Medulla oblongata (tissue), 1 donor: ENCODE results near the gene MYO5A.
"Not testable (repeated sequence)": the region's sequence is repeated elsewhere in the genome, so short reads cannot be mapped to it uniquely, and the experiment has no call there.

Source experiments
- DNase-seq: peaks from one replicate; pipeline ENCODE4 v3.0.0-alpha.2; 2015; ENCODE audit errors: extremely low spot score

Gene MYO5A

DNA sequence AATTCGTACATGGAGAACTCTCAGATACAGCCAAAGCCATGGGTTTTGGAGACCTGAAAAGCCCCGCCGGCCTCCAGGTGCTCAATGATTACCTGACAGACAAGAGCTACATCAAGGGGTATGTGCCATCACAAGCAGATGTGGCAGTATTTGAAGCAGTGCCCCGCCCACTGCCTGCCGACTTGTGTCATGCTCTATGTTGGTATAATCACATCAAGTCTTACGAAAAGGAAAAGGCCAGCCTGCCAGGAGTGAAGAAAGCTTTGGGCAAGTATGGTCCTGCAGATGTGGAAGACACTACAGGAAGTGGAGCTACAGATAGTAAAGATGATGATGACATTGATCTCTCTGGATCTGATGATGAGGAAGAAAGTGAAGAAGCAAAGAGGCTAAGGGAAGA lies 23.5 kb downstream of the MYO5A start:
- DNase-seq = no peak

DNA sequence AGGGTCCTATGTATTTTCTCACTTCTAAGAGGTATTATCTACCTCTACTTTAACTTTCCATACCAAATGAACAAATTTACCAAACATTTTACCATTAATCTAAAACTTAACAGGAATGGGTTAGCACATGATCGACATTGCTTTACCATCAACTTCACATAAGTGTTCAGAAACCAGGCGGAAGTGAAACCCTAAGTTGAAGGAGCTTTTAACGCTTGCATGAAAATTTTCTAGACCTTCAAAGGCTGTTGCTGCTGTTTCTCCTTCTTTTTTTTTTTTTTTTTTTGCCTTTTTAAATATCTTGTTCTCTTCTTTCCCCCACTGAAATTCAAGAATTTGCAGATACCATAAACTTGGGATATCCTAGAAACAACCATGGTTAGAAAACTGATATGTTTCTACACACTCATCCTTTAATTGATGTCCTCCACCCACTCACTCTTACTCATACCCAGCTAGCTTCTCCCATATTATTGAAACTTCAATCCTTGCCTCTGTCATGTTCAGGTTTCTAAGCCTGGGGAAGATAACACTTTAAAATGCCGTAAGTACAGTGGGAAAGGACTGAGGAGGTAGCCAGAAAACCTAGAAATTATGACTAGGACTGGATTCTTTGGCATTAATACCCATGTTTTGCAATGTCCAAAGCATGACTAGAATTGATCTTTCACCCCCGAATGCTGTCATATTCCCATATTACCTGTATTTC lies 24.7 kb downstream of the MYO5A start:
- peak; percentile 62 for DNase-seq

DNA sequence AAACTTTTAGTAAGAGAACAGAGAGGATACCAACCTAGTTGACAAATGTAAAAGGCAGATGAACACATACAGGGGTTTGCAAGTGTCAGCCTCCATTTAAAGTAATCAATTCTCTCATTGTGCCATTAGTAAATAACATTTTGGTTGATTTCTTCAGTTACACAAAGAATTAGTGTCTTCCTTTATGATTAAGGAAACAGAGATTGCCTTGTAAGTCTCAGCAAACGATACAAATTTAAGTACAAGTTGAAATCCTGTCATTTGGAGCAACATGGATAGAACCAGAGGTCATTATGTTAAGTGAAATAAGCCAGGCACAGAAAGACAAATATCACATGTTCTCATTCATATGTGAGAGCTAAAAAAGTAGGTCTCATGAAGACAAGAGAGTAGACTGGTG lies 26.1 kb downstream of the MYO5A start:
- no peak for DNase-seq

DNA sequence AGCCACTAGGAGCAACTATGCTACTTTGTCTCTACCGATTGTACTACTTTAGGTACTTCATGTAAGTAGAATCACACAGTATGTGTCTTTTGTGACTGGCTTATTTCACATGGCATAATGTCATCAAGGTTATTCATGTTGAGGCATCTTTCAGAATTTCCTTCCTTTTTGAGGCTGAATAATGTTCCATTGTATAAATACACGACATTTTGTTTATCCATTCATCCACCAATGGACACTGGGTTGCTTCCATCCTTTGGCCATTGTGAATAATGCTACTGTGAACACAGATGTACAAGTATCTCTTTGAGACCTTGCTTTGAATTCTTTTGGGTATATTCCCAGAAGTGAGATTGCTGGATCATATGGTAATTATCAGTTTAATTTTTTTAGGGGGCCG lies 29.2 kb downstream of the MYO5A start:
- peak; percentile 55 for DNase-seq

DNA sequence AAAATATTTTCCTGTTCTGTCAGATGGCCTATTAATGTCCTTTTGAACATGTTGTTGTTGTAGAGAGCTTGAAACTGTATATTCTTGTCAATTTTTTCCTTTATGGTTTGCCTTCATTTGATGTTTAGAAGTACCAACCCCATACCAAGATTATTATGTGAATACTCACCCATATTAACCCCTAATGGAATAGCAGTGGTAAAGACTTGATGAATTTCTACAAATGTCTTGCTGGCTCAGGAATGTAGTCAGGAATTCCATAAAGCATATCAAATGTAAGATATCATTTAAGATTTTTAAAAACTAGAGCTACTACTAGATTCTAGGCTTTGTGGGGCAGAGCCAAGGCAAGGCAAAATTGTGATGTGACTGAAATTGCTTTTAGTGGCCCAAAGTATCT lies 30.0 kb downstream of the MYO5A start:
- no peak for DNase-seq

DNA sequence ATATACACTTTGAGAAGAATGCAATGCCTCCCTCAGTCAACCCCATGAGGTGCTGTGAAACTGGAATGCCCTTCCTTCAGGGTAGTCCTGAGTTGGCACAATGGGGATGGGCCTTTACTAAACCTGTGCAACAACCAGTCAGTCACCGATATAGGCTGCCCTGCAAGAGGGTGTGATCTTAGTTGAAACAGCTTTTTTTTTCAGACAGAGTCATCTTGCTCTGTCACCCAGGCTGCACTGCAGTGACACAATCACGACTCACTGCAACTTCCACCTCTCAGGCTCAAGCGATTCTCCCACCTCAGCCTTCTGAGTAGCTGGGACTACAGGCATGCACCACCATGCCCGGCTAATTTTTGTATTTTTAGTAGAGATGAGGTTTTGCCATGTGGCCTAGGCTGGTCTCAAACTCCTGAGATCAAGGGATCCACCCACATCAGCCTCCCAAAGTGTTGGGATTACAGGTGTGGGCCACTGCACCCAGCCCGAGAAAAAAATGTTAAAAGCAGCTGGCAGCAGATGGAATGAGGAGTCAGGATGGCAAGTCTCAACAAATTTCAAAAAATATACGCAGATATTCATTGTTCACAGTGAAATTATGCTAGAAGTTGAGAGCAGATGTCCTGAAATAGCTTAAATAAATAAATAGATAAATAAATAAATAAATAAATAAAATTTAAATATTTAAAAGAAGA lies 31.8 kb downstream of the MYO5A start:
- DNase-seq = no peak

DNA sequence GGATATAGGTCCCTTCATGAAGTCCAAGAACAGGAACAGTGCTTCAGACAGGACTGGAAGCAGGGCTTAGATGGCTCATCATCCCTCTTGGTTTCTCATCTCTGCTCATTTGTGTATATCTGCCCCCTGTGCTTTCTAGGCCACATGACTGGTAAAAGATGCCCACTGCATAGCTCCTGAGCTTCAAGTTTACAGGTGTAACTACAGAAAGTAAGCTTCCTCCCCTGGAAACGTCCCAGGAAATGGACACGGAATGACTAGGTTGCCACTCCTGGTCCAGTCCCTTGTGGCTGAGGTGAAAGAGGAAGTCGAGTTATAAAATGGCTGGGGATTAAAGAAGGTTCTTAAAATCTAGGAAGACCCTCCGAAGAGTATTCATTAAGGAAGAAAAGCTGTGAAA lies 32.5 kb downstream of the MYO5A start:
- DNase-seq = no peak

DNA sequence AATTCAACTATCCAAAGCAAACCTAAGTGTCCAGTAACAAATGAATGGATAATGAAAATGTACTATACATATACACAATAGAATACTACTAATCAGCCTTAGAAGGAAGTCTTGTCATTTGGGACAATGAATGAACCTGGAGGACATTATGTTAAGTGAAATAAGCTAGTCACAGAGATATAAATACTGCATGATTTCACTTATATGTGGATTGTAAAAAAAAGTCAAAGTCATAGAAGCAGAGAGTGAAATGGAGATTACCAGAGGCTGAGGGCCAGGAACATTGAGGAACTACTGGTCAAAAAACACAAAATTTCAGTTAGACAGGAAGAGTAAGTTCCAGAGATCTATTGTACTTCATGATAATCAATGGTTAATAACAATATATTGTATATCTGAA lies 33.6 kb downstream of the MYO5A start:
- DNase-seq = no peak

DNA sequence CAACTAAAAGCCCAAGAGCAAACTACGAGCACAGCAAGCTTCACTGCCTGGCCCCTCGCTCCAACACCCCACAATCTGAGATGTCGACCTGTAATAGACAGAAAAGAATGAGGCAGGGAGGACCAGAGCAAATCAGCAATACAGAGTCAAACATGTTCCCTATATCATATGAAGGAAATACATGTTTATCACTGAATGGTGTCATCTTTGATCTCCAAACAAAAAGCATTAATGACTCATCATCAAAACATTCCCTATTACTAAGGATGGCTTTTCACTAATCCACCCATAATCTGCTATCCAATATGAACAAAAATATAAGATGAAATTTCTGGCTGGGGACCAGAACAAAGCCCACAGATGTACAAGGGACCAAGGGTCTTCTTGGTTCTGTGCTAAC lies 34.7 kb downstream of the MYO5A start:
- DNase-seq = no peak

DNA sequence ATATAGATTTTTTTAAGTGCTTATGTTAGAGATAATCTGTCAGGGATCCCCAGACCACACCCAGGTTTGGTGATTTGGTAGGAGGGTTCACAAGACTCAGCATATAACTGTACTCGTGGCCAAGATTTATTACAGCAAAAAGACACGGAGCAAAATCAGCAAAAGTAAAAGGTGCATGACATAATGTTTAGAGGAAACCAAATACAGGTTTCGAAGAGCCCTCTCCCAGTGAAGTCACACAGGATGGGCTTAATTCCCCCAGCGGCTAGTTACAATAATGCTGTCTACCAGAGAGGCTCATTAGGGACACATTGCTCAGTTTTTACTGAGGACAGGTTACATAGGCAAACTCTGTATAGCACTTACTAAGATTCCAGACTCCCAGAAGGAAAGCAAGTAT lies 36.5 kb downstream of the MYO5A start:
- no peak for DNase-seq

DNA sequence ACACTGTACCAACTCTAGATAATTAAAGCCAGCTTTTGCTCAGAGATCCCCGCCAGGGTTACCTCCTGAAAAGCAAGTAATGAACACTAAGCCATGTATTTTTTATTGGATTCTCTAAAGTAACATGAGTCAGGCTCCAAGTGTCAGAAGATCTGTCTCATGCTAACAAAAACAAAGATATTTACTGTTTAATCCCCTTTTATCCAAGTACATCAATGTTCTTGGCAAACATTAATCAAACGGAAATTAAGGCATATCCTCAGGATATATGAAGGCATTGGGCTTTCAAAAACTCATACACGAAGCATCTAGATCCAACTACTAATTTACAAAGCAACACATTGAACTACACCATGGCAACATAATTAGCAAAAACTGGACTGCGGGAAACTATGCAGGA lies 37.2 kb downstream of the MYO5A start:
- DNase-seq = no peak

DNA sequence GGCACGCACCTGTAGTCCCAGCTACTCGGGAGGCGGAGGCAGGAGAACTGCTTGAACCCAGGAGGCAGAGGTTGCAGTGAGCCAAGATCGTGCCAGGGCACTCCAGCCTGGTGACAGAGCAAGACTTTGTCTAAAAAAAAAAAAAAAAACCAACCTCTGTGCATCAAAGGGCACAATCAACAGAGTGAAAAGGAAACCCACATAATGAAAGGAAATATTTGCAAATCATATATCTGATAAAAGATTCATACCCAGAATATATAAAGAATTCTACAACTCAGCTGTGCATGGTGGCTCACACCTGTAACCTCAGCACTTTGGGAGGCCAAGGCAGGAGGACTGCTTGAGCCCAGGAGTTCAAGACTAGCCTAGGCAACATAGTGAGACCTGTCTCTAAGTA lies 39.2 kb downstream of the MYO5A start:
- not testable (repeated sequence) for DNase-seq

DNA sequence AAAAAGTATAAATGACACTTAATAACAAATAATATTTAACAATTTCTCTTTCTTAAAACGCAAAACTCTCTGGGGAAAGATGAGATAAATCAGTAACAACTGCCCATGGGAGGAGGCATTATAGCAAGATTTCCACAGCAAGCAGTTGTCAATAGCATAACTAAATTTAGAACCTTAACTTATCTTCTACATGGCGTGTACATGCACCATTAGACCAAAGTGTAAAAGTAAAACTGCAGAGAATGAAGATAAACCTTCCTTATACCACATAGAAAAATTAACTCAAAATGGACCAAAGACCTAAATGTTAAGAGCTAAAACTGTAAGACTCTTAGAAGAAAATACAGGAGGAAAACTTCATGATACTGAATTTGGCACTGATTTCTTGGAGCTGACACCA lies 39.9 kb downstream of the MYO5A start:
- no peak for DNase-seq

DNA sequence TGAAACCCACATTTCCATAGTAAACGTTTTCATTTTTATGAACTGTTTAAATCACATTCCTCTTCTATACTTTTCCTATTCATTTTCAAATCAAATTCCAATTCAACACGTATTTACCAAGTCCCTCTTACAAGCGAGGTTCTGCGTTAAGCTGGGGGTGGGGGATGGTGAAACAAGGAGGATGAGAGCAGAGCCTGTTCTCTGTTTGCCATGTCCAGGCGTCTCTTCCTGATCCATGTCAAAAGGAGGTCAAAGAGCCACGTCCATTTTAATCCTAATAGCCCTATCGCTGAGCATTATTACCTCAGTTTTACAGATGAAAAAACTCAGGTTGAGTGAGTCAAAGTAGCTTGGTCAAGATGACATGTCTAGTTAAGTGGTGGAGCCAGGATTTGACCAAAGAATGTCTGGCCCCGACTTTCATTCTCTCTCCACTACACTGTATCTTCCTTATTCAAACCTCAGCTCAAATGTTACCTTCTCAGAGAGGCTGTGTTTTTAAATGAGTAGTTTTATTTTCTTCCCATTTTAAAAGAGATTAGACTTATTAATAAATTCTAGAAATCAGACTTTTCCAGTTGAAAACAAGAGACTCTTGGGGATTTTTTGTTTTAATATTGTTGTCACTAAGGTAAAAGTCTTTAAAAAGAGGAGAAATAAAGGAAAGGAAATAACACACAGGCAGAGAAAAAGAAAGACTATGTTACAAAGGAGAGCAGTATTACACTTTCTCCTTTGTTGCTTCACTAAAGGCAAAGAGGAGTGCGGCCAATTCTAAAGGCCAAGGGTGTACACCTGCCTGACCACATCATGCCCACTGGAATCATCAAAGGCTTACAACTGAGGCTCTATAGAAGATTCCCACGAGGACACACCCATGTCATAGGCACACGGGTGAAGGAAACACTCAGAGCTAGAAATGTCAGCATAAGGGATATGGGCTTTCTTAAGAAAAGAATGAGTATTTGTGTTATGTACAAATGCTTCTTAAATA lies 42.4 kb downstream of the MYO5A start:
- peak; percentile 76 for DNase-seq

DNA sequence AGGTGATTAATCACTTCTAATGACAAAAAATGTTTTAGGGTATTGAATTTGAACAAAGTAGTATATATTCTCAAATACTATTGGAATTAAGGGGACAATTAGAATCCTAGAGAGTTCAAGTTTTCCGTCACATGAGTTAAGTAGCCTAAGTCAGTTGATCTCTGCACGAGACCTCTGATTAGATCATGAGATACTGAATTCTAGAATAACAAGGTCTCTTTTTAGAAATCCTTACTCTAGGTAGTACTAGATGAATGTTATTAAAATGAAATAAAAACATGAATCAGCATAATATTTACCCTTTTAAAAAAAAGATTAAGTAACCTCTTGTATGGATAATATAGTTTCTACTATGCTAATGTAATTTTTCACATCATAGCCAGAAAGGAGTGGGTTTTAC lies 43.4 kb downstream of the MYO5A start:
- peak; percentile 44 for DNase-seq

DNA sequence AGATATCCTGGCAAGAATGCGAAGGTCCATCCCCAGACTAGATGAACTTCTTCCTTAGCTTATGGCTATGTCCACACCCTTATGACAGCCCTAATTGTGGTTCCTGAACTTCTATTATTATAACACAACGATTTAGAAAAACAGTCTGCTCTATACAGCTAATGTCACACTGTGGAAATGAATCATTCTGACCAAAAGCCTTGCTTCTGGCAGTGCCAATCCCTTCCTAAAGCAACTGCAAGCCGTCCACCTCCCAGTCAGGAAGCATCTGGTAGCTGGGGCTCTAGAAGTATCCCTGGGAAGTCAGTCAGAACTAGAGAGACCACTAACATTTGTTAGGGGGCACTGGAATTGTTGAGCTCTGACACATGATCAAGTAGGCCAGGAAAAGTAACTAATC lies 45.0 kb downstream of the MYO5A start:
- DNase-seq = no peak

DNA sequence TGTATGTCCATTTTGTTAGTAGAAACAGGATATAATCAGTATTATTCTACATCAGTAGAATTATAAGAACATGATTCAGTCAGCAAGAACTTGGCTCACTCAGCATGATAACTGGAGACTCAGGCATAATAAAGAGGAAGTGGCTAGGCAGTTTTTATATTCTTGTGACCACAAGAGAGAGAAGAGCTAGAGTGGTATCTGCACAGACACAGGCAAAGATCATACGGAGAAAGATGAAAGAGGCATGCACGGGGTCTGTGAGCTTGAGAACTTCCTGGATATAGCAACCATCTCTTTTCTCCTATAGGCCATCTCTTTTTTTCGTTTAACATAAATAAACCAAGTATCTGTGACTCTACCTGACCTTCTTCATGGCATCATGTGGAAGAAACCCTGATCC lies 46.8 kb downstream of the MYO5A start:
- peak; percentile 64 for DNase-seq

DNA sequence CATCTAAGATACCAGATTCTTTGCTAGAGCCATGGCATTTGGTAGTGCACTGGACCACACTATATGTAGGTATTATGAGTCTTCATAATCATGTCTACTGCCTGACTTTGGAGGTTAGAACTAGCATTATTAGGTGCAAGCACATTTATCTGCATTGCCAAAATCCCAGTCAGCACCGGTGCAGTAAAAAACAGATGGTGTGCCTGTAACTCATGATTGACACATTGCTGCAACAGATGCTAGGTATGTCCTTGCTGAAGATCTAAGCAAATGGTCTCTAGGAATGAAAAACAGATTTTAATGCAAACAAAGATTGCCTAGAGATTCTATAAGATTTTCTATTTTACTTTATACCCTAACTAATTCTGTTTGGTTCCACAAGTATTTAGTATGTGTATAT lies 47.7 kb downstream of the MYO5A start:
- no peak for DNase-seq

DNA sequence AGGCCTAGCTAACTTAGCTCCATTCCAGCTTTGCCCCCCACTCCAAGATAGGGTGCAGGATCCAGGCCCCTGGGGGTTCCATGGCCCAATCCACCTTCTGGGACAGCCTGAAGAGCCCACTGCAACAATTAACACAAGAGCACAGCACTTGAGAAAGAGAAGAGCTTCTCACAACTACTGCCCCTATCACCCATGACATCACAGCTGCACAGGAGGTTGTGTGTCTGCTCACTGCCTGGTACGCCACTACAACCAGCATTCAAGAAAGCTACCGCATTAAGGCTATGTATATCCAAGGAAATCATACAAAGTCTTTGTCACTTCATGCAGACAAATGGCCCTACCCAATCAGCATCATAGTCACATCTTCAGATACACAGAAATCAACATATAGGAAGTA lies 62.0 kb downstream of the MYO5A start:
- no peak for DNase-seq

DNA sequence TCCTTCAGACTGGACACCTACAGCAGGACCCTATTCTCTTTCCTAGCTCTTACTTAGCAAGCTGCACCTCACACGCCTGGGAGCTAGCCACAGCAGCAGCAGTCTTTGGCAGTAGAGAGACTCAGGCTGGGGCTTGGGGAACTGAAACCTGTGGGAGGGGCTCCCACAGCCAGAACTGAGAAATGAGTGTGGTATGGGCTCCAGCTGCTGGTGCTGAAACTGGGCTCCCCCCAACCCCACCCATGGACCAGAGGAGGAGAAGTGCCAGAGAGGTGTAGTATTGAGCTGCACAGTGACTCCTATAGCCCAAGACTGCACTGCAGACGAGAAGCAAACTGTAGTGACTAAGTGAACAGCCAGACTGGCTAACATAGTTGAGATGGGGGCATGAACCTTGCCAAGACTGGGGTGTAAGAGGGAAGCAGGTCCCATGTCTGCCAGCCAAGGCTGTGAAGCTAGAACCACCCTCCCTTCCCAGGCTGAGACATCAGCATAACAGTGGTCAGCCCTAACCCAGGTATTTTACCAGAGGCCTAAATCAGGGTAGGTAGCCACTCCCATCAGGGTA lies 62.5 kb downstream of the MYO5A start:
- peak; percentile 76 for DNase-seq

DNA sequence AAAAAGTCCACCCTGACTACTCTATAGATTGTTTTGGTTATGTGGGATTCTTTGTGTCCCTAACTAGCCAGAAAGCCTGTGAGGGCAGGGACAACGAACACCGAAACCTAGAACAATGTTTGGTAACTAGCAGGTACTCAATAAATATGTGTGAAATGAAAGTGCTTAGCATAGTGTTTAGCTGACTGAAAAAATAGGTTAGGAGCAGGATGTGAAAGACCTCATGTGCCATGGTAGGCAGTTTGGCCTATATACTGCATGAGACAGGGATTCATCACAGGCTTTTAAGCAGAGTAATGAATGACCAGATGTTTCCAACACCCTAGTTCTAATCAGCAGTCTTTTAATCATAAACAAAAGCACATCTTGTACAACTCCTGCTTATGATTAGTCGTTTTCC lies 64.2 kb downstream of the MYO5A start:
- no peak for DNase-seq

DNA sequence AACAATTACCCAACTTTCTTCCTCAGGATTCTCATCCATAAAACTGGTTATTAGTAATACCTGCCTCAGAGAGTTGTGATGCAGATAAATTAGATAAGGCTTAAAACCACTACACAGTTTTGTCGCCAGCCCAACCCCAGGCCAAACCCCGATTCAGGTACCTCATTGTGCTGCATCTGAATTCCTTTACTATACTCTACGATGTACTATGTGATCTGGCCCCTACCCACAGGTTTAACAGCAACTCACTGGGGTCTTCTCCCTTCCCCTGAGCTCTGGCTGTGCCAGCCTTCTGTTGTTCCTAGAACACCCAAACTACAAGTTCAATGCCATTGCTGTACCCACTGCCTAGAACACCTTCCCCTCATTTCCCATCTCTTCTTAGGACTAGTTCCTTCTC lies 64.6 kb downstream of the MYO5A start:
- no peak for DNase-seq
